ENCODE measurements around the gene TCF4. TPM values are rescaled to one million over a fixed set of nuclear protein-coding genes. Genes with fewer than 3 reads are reported as not detected.

TCF4 gene
- total and polyA plus RNA-seq, 7 donors = 3.5 to 149 (median 106) TPM

DNA sequence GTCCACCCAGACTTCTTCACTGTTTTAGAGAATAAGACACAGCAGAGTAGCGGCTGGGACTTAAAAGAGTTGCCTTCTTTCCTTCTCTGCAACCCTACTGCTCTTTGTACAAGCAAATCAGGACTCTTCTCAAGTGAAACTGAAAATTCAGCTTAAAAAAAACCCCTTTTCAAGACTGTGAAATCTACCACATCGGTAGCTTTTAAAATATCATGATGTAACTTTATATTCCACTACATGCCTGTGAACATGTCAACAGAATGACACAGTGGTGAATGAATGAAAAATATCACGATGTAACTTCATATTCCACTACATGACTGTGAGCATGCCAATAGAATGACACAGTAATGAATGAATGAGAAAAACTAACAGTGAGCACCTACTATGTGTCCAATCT is 53.4 kb downstream of the TCF4 start:
- DNase-seq = no peak
- peaks cover 0 to 30% (median 15%) of the 10 kb centered on the region in 4 donors for H3K4me1 ChIP-seq
- WGBS, 2 donors = 65 to 79% methylated on average over 3 of the region's 3 CpGs
- peak overlapping the region in 1 of 4 donors; percentile 6 for H3K4me3 ChIP-seq
- H3K9me3 ChIP-seq = no peaks in the 10 kb centered on the region
- H3K27ac ChIP-seq = peak overlapping the region in 1 of 4 donors; percentile 29
- TF ChIP-seq POLR2AphosphoS5 (IDR thresholded peaks at IDR 0.05) (no peak), EP300 (IDR thresholded peaks at IDR 0.05) (no peak), POLR2A (IDR thresholded peaks at IDR 0.05) (no peak)
- TF ChIP-seq, protein P1, sequence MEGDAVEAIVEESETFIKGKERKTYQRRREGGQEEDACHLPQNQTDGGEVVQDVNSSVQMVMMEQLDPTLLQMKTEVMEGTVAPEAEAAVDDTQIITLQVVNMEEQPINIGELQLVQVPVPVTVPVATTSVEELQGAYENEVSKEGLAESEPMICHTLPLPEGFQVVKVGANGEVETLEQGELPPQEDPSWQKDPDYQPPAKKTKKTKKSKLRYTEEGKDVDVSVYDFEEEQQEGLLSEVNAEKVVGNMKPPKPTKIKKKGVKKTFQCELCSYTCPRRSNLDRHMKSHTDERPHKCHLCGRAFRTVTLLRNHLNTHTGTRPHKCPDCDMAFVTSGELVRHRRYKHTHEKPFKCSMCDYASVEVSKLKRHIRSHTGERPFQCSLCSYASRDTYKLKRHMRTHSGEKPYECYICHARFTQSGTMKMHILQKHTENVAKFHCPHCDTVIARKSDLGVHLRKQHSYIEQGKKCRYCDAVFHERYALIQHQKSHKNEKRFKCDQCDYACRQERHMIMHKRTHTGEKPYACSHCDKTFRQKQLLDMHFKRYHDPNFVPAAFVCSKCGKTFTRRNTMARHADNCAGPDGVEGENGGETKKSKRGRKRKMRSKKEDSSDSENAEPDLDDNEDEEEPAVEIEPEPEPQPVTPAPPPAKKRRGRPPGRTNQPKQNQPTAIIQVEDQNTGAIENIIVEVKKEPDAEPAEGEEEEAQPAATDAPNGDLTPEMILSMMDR (IDR thresholded peaks at IDR 0.05) = no peak
- no peaks in the 10 kb centered on the region for H3K27me3 ChIP-seq
- H3K36me3 ChIP-seq = no peaks in the 10 kb centered on the region
- intact Hi-C loops (cut with DNase I) = no loop called here

DNA sequence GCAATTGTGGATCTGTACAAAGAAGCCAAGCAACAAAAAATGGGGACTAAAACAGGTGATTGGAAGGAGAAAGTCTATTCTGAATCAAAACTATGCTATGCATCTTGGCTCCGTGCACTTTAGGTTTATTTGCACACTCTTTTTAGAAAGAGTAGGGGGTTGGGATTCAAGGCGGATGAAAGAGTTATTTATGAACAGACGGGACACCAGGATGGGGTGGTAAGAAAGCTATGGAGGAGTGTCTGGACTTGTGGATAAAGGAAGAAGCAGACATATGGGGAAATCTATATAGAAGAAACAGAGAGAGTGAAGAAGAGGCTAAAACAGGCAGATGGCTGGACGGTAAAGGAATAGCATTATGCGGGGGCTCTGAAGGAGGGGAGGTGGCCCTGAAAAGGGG is 57.8 kb downstream of the TCF4 start:
- DNase-seq = no peak
- H3K27me3 ChIP-seq = no peaks in the 10 kb centered on the region
- no peaks in the 10 kb centered on the region for H3K9me3 ChIP-seq
- peaks cover 0 to 19% (median 13%) of the 10 kb centered on the region in 4 donors for H3K4me1 ChIP-seq
- intact Hi-C loops (cut with DNase I) = no loop called here
- TF ChIP-seq POLR2A (IDR thresholded peaks at IDR 0.05) (no peak), EP300 (IDR thresholded peaks at IDR 0.05) (no peak), POLR2AphosphoS5 (IDR thresholded peaks at IDR 0.05) (no peak)
- TF ChIP-seq, protein P1 (IDR thresholded peaks at IDR 0.05) = no peak
- H3K27ac ChIP-seq = no peak overlapping the region
- WGBS, 2 donors = 65 to 84% methylated on average over 5 of the region's 5 CpGs
- H3K36me3 ChIP-seq = no peaks in the 10 kb centered on the region
- H3K4me3 ChIP-seq = no peak overlapping the region

DNA sequence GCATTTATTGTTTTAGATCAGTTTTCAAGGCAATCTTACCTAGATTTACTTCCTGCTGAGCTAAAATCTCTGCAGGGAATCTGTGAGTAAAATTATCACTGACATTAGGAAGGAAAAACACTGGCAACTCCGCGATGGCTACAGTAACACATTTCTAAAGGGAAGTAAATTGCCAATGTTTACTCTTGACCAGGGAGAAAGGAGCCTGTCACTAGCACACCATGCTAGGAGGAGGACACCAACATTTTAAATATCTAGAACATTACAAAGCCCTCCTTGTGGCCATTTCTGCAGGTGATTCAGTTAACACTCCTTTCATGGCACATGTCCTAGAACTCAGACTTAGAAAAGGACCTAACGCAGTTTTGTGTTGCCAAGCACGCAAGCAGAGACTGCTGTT is 58.4 kb downstream of the TCF4 start:
- H3K4me1 ChIP-seq = peaks cover 0 to 13% (median 8%) of the 10 kb centered on the region in 4 donors
- no peaks in the 10 kb centered on the region for H3K27me3 ChIP-seq
- no peaks in the 10 kb centered on the region for H3K36me3 ChIP-seq
- no peak overlapping the region for H3K4me3 ChIP-seq
- 67 to 76% methylated on average over 4 of the region's 4 CpGs for WGBS, 2 donors
- intact Hi-C loops (cut with DNase I) = no loop called here
- TF ChIP-seq POLR2AphosphoS5 (IDR thresholded peaks at IDR 0.05) (no peak), EP300 (IDR thresholded peaks at IDR 0.05) (no peak)
- H3K9me3 ChIP-seq = no peaks in the 10 kb centered on the region
- DNase-seq = no peak
- no peak overlapping the region for H3K27ac ChIP-seq

DNA sequence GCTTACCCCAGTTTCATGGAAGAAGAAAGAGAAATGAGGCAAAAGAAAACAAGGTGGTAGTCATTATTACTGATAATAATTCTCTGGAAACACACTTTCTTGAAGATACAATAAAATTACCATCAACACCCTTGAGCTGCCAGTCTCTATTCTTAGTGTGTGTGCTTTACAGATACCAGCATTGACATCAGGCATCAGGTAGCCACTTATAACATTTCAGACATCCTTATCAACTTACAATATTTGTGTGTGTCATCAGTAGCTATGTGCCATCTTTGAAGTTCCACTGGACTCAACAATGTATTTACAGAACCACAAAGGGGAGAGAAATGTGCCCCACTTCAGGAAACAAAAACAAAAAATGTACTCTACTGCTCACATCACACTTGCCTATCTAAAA is 62.1 kb downstream of the TCF4 start:
- Histone ChIP-seq H3K27ac (no peak overlapping the region), H3K4me3 (no peak overlapping the region), H3K36me3 (no peaks in the 10 kb centered on the region), H3K9me3 (no peaks in the 10 kb centered on the region), H3K27me3 (no peaks in the 10 kb centered on the region), H3K4me1 (peaks cover 0 to 4% (median 0%) of the 10 kb centered on the region in 4 donors)
- TF ChIP-seq POLR2AphosphoS5 (IDR thresholded peaks at IDR 0.05) (no peak), POLR2A (IDR thresholded peaks at IDR 0.05) (no peak), EP300 (IDR thresholded peaks at IDR 0.05) (no peak)
- TF ChIP-seq, protein P1 (IDR thresholded peaks at IDR 0.05) = no peak
- DNase-seq = no peak
- intact Hi-C loops (cut with DNase I) = no loop called here

DNA sequence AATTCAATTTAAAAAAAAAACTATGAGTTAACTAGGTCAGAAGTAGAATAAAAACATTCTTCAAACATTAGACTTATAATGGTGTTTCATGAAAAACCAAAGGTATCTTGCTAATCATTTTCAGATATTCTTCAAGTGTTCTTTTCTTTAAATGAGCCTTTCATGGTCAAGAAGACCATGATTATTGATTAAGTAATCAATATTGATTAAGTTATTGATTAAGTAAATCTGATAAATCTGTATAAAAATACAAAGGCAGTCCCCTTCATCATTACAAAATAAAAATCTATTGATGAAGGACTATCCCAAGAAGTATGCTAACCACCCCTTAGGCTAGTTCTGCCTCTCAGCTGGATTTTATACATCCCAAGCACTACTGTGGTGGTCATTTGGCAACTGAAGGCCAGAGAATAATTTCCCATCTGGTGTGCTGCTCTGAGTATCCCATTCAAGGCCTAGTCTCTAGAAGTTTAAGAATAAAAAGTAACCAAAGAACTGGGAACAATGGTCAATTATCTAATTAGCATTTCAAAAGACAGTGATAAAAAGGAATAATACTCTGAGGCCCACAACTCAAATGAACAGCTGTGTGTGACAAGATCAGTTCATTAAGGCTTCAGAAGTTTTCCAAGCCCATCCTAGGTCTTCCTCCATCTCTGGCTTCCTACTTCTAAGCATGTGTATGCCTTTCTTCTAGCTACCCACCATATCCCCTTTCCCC is 63.5 kb downstream of the TCF4 start:
- no peak overlapping the region for H3K4me3 ChIP-seq
- no peak for TF ChIP-seq POLR2A (IDR thresholded peaks at IDR 0.05)
- TF ChIP-seq POLR2AphosphoS5 (IDR thresholded peaks at IDR 0.05) = no peak
- TF ChIP-seq, protein P1 (IDR thresholded peaks at IDR 0.05) = no peak
- TF ChIP-seq EP300 (IDR thresholded peaks at IDR 0.05) = no peak
- no peaks in the 10 kb centered on the region for H3K9me3 ChIP-seq
- H3K27me3 ChIP-seq = no peaks in the 10 kb centered on the region
- H3K4me1 ChIP-seq = peaks cover 0 to 1% (median 0%) of the 10 kb centered on the region in 4 donors
- H3K36me3 ChIP-seq = no peaks in the 10 kb centered on the region
- intact Hi-C loops (cut with DNase I) = no loop called here
- no peak for DNase-seq
- H3K27ac ChIP-seq = no peak overlapping the region

All from sigmoid colon (tissue), 7 donors.